Sigmoid colon (tissue), 7 donors: ENCODE data around the gene AP5S1. TPM values are rescaled to one million over a fixed set of nuclear protein-coding genes. Genes with fewer than 3 reads are reported as not detected.

Experiments
- DNase-seq: peaks from one replicate; pipeline ENCODE4 v3.0.0-alpha.2; 2019
- H3K27ac ChIP-seq, 4 donors: fragments of 200-600 bp; sonication (generic); one replicate each; pipeline ENCODE4 v1.5.1; 2016 to 2019; ENCODE audit warnings: mild to moderate bottlenecking in 1 of 4
- H3K27me3 ChIP-seq, 3 donors: fragments of 200-600 bp; sonication (generic); one replicate each; pipeline ENCODE4 v1.5.1; 2019; ENCODE audit warnings: mild to moderate bottlenecking in 1 of 3
- H3K36me3 ChIP-seq, 4 donors: fragments of 200-600 bp; sonication (generic); one replicate each; pipeline ENCODE4 v1.5.1; 2016 to 2019
- H3K4me1 ChIP-seq, 4 donors: fragments of 200-600 bp; sonication (generic); one replicate each; pipeline ENCODE4 v1.5.1; 2017 to 2019
- H3K4me3 ChIP-seq, 4 donors: fragments of 200-600 bp; sonication (generic); one replicate each; pipeline ENCODE4 v1.5.1; 2017 to 2019; ENCODE audit warnings: mild to moderate bottlenecking in 2 of 4, moderate library complexity in 1 of 4
- H3K9me3 ChIP-seq, 4 donors: fragments of 200-600 bp in 3 of 4; sonication (generic) in 3 of 4; one replicate each; pipeline versions ENCODE4 v1.5.1 to v1.6.1; 2013 to 2019
- CTCF ChIP-seq, 4 experiments: fragments of 450-650 bp in 3 of 4; fragments of 200-600 bp in 1 of 4; IDR thresholded peaks; one replicate each; pipeline ENCODE4 v1.5.1; 2016 to 2019; ENCODE audit warnings: antibody characterized with exemption in 4 of 4, mild to moderate bottlenecking in 3 of 4, moderate library complexity in 2 of 4
- EP300 ChIP-seq, 4 donors: sonication (generic); formaldehyde crosslinking; IDR thresholded peaks; one replicate each; pipeline ENCODE4 v1.6.1; 2017; ENCODE audit warnings: antibody characterized with exemption in 4 of 4
- POLR2A ChIP-seq, 2 donors: fragments of 450-650 bp; IDR thresholded peaks; one replicate each; pipeline ENCODE4 v1.6.1; 2016; ENCODE audit warnings: antibody characterized with exemption in 2 of 2, mild to moderate bottlenecking in 2 of 2, moderate library complexity in 2 of 2
- POLR2AphosphoS5 ChIP-seq, 4 donors: sonication (generic); formaldehyde crosslinking; IDR thresholded peaks; one replicate each; pipeline ENCODE4 v1.6.1; 2017; ENCODE audit warnings: antibody characterized with exemption in 4 of 4
- WGBS, 2 donors: extraction: QIAGEN DNeasy Blood & Tissue Kit; methylation state at CpG; one replicate each; pipeline ENCODE4 v1.1.7; 2013; 5-methylcytosine and 5-hydroxymethylcytosine counted together
- intact Hi-C: fragments of 100-400 bp; cut with DNase I; formaldehyde crosslinking; loops from one replicate; pipeline ENCODE4 v1.15.1; 2023
- polyA plus RNA-seq, 3 donors: library from polyadenylated mRNA; stranded (reverse); fragments of 200-250 nt; gene quantifications; one replicate each; pipeline ENCODE4 v1.2.3, GENCODE V29; 2013
- total RNA-seq, 4 donors: library from RNA; depleted of rRNA; stranded (reverse); fragments of >200 nt; gene quantifications; one replicate each; pipeline ENCODE4 v1.1.0, GENCODE V29; 2016
- donor health status: healthy with polysubstance abuse.
- donor health status: Bipolar disorder and iron deficiency.
- donor health status: healthy.

Gene AP5S1
- total and polyA plus RNA-seq, 7 donors: 5.4 to 14.5 (median 10.8) TPM

- H3K4me1 ChIP-seq: peaks cover 0 to 54% (median 48%) of the 10 kb centered on the region in 4 donors
- H3K9me3 ChIP-seq: no peaks in the 10 kb centered on the region
- no peak for TF ChIP-seq POLR2AphosphoS5 (IDR thresholded peaks at IDR 0.05)
- no peak for TF ChIP-seq EP300 (IDR thresholded peaks at IDR 0.05)
- no peak for TF ChIP-seq CTCF (IDR thresholded peaks at IDR 0.05)
- no peak for TF ChIP-seq POLR2A (IDR thresholded peaks at IDR 0.05)
- 95% methylated on average over 11 of the region's 11 CpGs for WGBS, 2 donors
- intact Hi-C loops: loop anchor here (1.0 kb wide), 1 partner anchor 8 kb away; the partner anchor contains the start of gene CDC25B
- no peak for DNase-seq
- no peaks in the 10 kb centered on the region for H3K27me3 ChIP-seq
- H3K4me3 ChIP-seq: no peak overlapping the region
- peak overlapping the region; percentile 95 to 99 (median 96) for H3K27ac ChIP-seq
- peaks cover 11 to 58% (median 43%) of the 10 kb centered on the region in 4 donors for H3K36me3 ChIP-seq
Observed at GRCh38 chr20:3804781-3805180, 15.6 kb upstream of the AP5S1 start.

- Histone ChIP-seq H3K4me3 (peak overlapping the region in 1 of 4 donors; percentile 14), H3K27ac (peak overlapping the region; percentile 95 to 99 (median 96)), H3K9me3 (no peaks in the 10 kb centered on the region), H3K4me1 (peaks cover 0 to 80% (median 73%) of the 10 kb centered on the region in 4 donors), H3K27me3 (no peaks in the 10 kb centered on the region), H3K36me3 (peaks cover 4 to 21% (median 10%) of the 10 kb centered on the region in 4 donors)
- intact Hi-C loops: no loop called here
- TF ChIP-seq EP300 (IDR thresholded peaks at IDR 0.05) (no peak), POLR2A (IDR thresholded peaks at IDR 0.05) (no peak), CTCF (IDR thresholded peaks at IDR 0.05) (no peak), POLR2AphosphoS5 (IDR thresholded peaks at IDR 0.05) (no peak)
- 58 to 84% methylated on average over 3 of the region's 3 CpGs for WGBS, 2 donors
- peak; percentile 34 for DNase-seq
Observed at GRCh38 chr20:3808544-3808943, 11.8 kb upstream of the AP5S1 start.

GRCh38 chr20:3811467-3812258 is 8.7 kb upstream of the AP5S1 start:
- H3K27me3 ChIP-seq: no peaks in the 10 kb centered on the region
- peak; percentile 100 for DNase-seq
- TF ChIP-seq EP300 (IDR thresholded peaks at IDR 0.05): peak; percentile 86 to 96 (median 92)
- TF ChIP-seq CTCF (IDR thresholded peaks at IDR 0.05): no peak
- peak; percentile 93 to 99 (median 98) for TF ChIP-seq POLR2AphosphoS5 (IDR thresholded peaks at IDR 0.05)
- peak; percentile 84 for TF ChIP-seq POLR2A (IDR thresholded peaks at IDR 0.05)
- peaks cover 0 to 62% (median 56%) of the 10 kb centered on the region in 4 donors for H3K4me1 ChIP-seq
- peak overlapping the region; percentile 86 to 93 (median 91) for H3K27ac ChIP-seq
- 3 to 9% methylated on average over 20 of the region's 20 CpGs for WGBS, 2 donors
- H3K9me3 ChIP-seq: no peaks in the 10 kb centered on the region
- peak overlapping the region; percentile 31 to 47 (median 40) for H3K4me3 ChIP-seq
- H3K36me3 ChIP-seq: no peaks in the 10 kb centered on the region
- intact Hi-C loops: loop anchor here (2.0 kb wide), 1 partner anchor 15 kb away; the partner anchor contains the start of gene CDC25B

GRCh38 chr20:3812259-3812681 is 8.1 kb upstream of the AP5S1 start:
- intact Hi-C loops: no loop called here
- Histone ChIP-seq H3K36me3 (no peaks in the 10 kb centered on the region), H3K27ac (peak overlapping the region; percentile 86 to 93 (median 91)), H3K4me3 (no peak overlapping the region), H3K27me3 (no peaks in the 10 kb centered on the region), H3K9me3 (no peaks in the 10 kb centered on the region), H3K4me1 (peaks cover 0 to 56% (median 50%) of the 10 kb centered on the region in 4 donors)
- WGBS, 2 donors: 90 to 95% methylated on average over 9 of the region's 9 CpGs
- no peak for TF ChIP-seq CTCF (IDR thresholded peaks at IDR 0.05)
- no peak for TF ChIP-seq POLR2AphosphoS5 (IDR thresholded peaks at IDR 0.05)
- TF ChIP-seq EP300 (IDR thresholded peaks at IDR 0.05): no peak
- no peak for TF ChIP-seq POLR2A (IDR thresholded peaks at IDR 0.05)
- peak; percentile 64 for DNase-seq
